ENCODE data around the gene YBEY. TPM values are rescaled to one million over a fixed set of nuclear protein-coding genes. Genes with fewer than 3 reads are reported as not detected.

Gene YBEY
- total RNA-seq, 4 donors from 2014 or later, result 8.1 to 17.2 (median 10.6) TPM

GRCh38 chr21:46317710-46318463 lies 31.7 kb downstream of the YBEY start:
- Histone ChIP-seq H3K4me3 (no peak overlapping the region), H3K36me3 (no peaks in the 10 kb centered on the region), H3K9me3 (no peaks in the 10 kb centered on the region), H3K27me3 (no peaks in the 10 kb centered on the region), H3K27ac (replicated peaks in 1 of 4) (no peak overlapping the region), H3K4me1 (peaks cover 10 to 19% (median 12%) of the 10 kb centered on the region in 4 donors)
- no peak for DNase-seq (ENCODE audit: extremely low spot score)
- intact Hi-C loops (cut with DNase I), result no loop called here
- TF ChIP-seq POLR2AphosphoS5 (IDR thresholded peaks at IDR 0.05) (no peak), EP300 (IDR thresholded peaks at IDR 0.05) (no peak), POLR2A (IDR thresholded peaks at IDR 0.05; ENCODE audit: low read depth) (no peak)
- TF ChIP-seq, protein P1, sequence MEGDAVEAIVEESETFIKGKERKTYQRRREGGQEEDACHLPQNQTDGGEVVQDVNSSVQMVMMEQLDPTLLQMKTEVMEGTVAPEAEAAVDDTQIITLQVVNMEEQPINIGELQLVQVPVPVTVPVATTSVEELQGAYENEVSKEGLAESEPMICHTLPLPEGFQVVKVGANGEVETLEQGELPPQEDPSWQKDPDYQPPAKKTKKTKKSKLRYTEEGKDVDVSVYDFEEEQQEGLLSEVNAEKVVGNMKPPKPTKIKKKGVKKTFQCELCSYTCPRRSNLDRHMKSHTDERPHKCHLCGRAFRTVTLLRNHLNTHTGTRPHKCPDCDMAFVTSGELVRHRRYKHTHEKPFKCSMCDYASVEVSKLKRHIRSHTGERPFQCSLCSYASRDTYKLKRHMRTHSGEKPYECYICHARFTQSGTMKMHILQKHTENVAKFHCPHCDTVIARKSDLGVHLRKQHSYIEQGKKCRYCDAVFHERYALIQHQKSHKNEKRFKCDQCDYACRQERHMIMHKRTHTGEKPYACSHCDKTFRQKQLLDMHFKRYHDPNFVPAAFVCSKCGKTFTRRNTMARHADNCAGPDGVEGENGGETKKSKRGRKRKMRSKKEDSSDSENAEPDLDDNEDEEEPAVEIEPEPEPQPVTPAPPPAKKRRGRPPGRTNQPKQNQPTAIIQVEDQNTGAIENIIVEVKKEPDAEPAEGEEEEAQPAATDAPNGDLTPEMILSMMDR (IDR thresholded peaks at IDR 0.05), result no peak
- 79% methylated on average over 10 of the region's 20 CpGs for WGBS

- H3K27ac ChIP-seq (replicated peaks in 1 of 4), result no peak overlapping the region
- no peaks in the 10 kb centered on the region for H3K27me3 ChIP-seq
- intact Hi-C loops (cut with DNase I), result no loop called here
- TF ChIP-seq, protein P1 (IDR thresholded peaks at IDR 0.05), result no peak
- TF ChIP-seq POLR2A (IDR thresholded peaks at IDR 0.05; ENCODE audit: low read depth) (no peak), POLR2AphosphoS5 (IDR thresholded peaks at IDR 0.05) (no peak), EP300 (IDR thresholded peaks at IDR 0.05) (no peak)
- peaks cover 14 to 23% (median 17%) of the 10 kb centered on the region in 4 donors for H3K4me1 ChIP-seq
- no peak overlapping the region for H3K4me3 ChIP-seq
- H3K36me3 ChIP-seq, result no peaks in the 10 kb centered on the region
- H3K9me3 ChIP-seq, result no peaks in the 10 kb centered on the region
- 85% methylated on average over 4 of the region's 4 CpGs for WGBS
- no peak for DNase-seq (ENCODE audit: extremely low spot score)
Observed at GRCh38 chr21:46318464-46318845, 32.3 kb downstream of the YBEY start.

GRCh38 chr21:46319186-46319585 lies 33.0 kb downstream of the YBEY start:
- WGBS, result 90% methylated on average over 4 of the region's 7 CpGs
- intact Hi-C loops (cut with DNase I), result no loop called here
- H3K4me3 ChIP-seq, result no peak overlapping the region
- no peaks in the 10 kb centered on the region for H3K36me3 ChIP-seq
- peaks cover 14 to 23% (median 17%) of the 10 kb centered on the region in 4 donors for H3K4me1 ChIP-seq
- H3K9me3 ChIP-seq, result no peaks in the 10 kb centered on the region
- DNase-seq (ENCODE audit: extremely low spot score), result no peak
- TF ChIP-seq EP300 (IDR thresholded peaks at IDR 0.05), result no peak
- no peak for TF ChIP-seq POLR2AphosphoS5 (IDR thresholded peaks at IDR 0.05)
- no peak for TF ChIP-seq POLR2A (IDR thresholded peaks at IDR 0.05; ENCODE audit: low read depth)
- TF ChIP-seq, protein P1 (IDR thresholded peaks at IDR 0.05), result no peak
- H3K27ac ChIP-seq (replicated peaks in 1 of 4), result no peak overlapping the region
- H3K27me3 ChIP-seq, result no peaks in the 10 kb centered on the region

GRCh38 chr21:46320331-46320801 lies 34.2 kb downstream of the YBEY start:
- H3K9me3 ChIP-seq, result no peaks in the 10 kb centered on the region
- H3K27me3 ChIP-seq, result no peaks in the 10 kb centered on the region
- peaks cover 17 to 24% (median 20%) of the 10 kb centered on the region in 4 donors for H3K4me1 ChIP-seq
- no peak for TF ChIP-seq POLR2A (IDR thresholded peaks at IDR 0.05; ENCODE audit: low read depth)
- TF ChIP-seq POLR2AphosphoS5 (IDR thresholded peaks at IDR 0.05), result no peak
- TF ChIP-seq, protein P1 (IDR thresholded peaks at IDR 0.05), result no peak
- no peak for TF ChIP-seq EP300 (IDR thresholded peaks at IDR 0.05)
- intact Hi-C loops (cut with DNase I), result loop anchor here (10.0 kb wide), 2 partner anchors 134 to 346 kb away; partner anchors contain the start of gene DIP2A
- no peak overlapping the region for H3K27ac ChIP-seq (replicated peaks in 1 of 4)
- H3K36me3 ChIP-seq, result no peaks in the 10 kb centered on the region
- no peak for DNase-seq (ENCODE audit: extremely low spot score)
- 58% methylated on average over 4 of the region's 4 CpGs for WGBS
- H3K4me3 ChIP-seq, result no peak overlapping the region

Data from esophagus muscularis mucosa (tissue), 4 donors.